HCT116 (cell line): Measurements from ENCODE around the gene BDKRB1. TPM values are rescaled to one million over a fixed set of nuclear protein-coding genes. Genes with fewer than 3 reads are reported as not detected.

Source experiments
- ATAC-seq: fragments of 200-7000 bp; cut with Tn5 transposase; 2 replicates; pipeline ENCODE4 v1.9.1; 2020; ENCODE audit warnings: mild to moderate bottlenecking, moderate library complexity
- BruUV-seq: library from RNA; stranded (reverse); fragments of 400-500 nt; replicated peaks from 2 replicates; lab custom pipeline; 2021; lab: Mats Ljungman, UMichigan
- CTCF ChIA-PET: fragments of 300-600 bp; sonication (Branson Sonifier 250); formaldehyde crosslinking; loops from one replicate; lab custom pipeline; 2021; ENCODE audit warnings: antibody characterized with exemption; lab: Charles Lee
- POLR2A ChIA-PET: fragments of 300-600, 350-600 bp; sonication (Branson Sonifier 250); formaldehyde crosslinking; loops from one replicate; lab custom pipeline; 2021; ENCODE audit warnings: antibody characterized with exemption; lab: Charles Lee
- RAD21 ChIA-PET, 2 experiments: fragments of 300-600 bp; sonication (Branson Sonifier 250); formaldehyde crosslinking; loops; one replicate each; lab custom pipeline; 2023; ENCODE audit warnings: low total read pairs in 2 of 2; ENCODE audit not compliant: uncharacterized antibody in 2 of 2, unreplicated experiment in 2 of 2, low non-redundant PET in 1 of 2; lab: Charles Lee
- DNase-seq: peaks from one replicate; pipeline ENCODE4 v3.0.0-alpha.2; 2010; ENCODE audit warnings: low read depth, low spot score
- H2AFZ ChIP-seq: fragments of 200-600 bp; shearing (Covaris generic), sonication (generic); 2 replicates; pipeline ENCODE4 v1.6.1; 2017; ENCODE audit warnings: low read depth, mixed run types, mixed read lengths, antibody characterized with exemption, low read length; ENCODE audit not compliant: poor library complexity, severe bottlenecking
- H3K27ac ChIP-seq: 2 replicates; pipeline ENCODE4 v1.5.1; 2012; ENCODE audit warnings: low read depth, low read length
- H3K27me3 ChIP-seq: fragments of 200-600 bp; sonication (generic); 2 replicates; pipeline ENCODE4 v1.6.1; 2016; ENCODE audit warnings: mixed run types, low read length, mixed read lengths; ENCODE audit not compliant: insufficient read depth
- H3K36me3 ChIP-seq, 2 experiments: fragments of 200-500 bp in 1 of 2; fragments of 200-600 bp in 1 of 2; sonication (Bioruptor generic) in 1 of 2; sonication (generic) in 1 of 2; 2 replicates each; pipeline versions ENCODE4 v1.5.1 to v1.6.1; 2014 to 2016; ENCODE audit warnings: low read length in 2 of 2, inconsistent platforms in 1 of 2, mixed read lengths in 1 of 2, mixed run types in 1 of 2; ENCODE audit not compliant: insufficient read depth in 2 of 2, control insufficient read depth in 1 of 2
- H3K4me1 ChIP-seq, 2 experiments: fragments of 200-600 bp in 1 of 2; sonication (generic) in 1 of 2; 2 replicates each; pipeline versions ENCODE4 v1.5.1 to v1.6.1; 2012 to 2017; ENCODE audit warnings: low read length in 2 of 2, inconsistent platforms in 1 of 2, mild to moderate bottlenecking in 1 of 2, mixed read lengths in 1 of 2, mixed run types in 1 of 2, moderate library complexity in 1 of 2; ENCODE audit not compliant: insufficient read depth in 2 of 2, control insufficient read depth in 1 of 2
- H3K4me2 ChIP-seq: fragments of 200-600 bp; sonication (generic); 2 replicates; pipeline ENCODE4 v1.6.1; 2017; ENCODE audit warnings: mixed run types, low read length, mixed read lengths
- H3K4me3 ChIP-seq, 2 experiments: fragments of 200-600 bp in 1 of 2; sonication (generic) in 1 of 2; replicated peaks in 1 of 2; 2 replicates each; pipeline ENCODE4 v1.5.1; 2011 to 2016; ENCODE audit warnings: low read length in 2 of 2, control low read depth in 1 of 2, low read depth in 1 of 2, mild to moderate bottlenecking in 1 of 2, mixed read lengths in 1 of 2, mixed run types in 1 of 2
- H3K79me2 ChIP-seq: fragments of 200-600 bp; sonication (generic); 2 replicates; pipeline ENCODE4 v1.6.1; 2017; ENCODE audit warnings: mild to moderate bottlenecking, mixed run types, low read length, moderate library complexity, mixed read lengths; ENCODE audit not compliant: insufficient read depth
- H3K9ac ChIP-seq: fragments of 200-600 bp; sonication (generic); 2 replicates; pipeline ENCODE4 v1.6.1; 2016; ENCODE audit warnings: low read length, mixed read lengths
- H3K9me2 ChIP-seq: fragments of 200-600 bp; sonication (generic), shearing (Covaris generic); 2 replicates; pipeline ENCODE4 v1.6.1; 2017; ENCODE audit warnings: mixed run types, mild to moderate bottlenecking, moderate library complexity; ENCODE audit not compliant: insufficient read depth
- H3K9me3 ChIP-seq, 2 experiments: fragments of 200-500 bp in 1 of 2; fragments of 200-600 bp in 1 of 2; sonication (Bioruptor generic) in 1 of 2; sonication (generic) in 1 of 2; 2 replicates each; pipeline ENCODE4 v1.6.1; 2014 to 2017; ENCODE audit warnings: low read length in 2 of 2, mixed read lengths in 2 of 2, inconsistent platforms in 1 of 2, low read depth in 1 of 2, mild to moderate bottlenecking in 1 of 2, mixed run types in 1 of 2, moderate library complexity in 1 of 2; ENCODE audit not compliant: control insufficient read depth in 1 of 2, insufficient read depth in 1 of 2
- H4K20me1 ChIP-seq: fragments of 200-600 bp; sonication (generic), shearing (Covaris generic); 2 replicates; pipeline ENCODE4 v1.6.1; 2017; ENCODE audit warnings: mixed run types, mild to moderate bottlenecking, moderate library complexity; ENCODE audit not compliant: insufficient read depth
- ATF3 ChIP-seq: IDR thresholded peaks from 2 replicates; pipeline ENCODE4 v1.6.1; 2012
- CBX3 ChIP-seq: IDR thresholded peaks from 2 replicates; pipeline ENCODE4 v1.6.1; 2012; ENCODE audit warnings: low read depth
- CEBPB ChIP-seq: IDR thresholded peaks from 2 replicates; pipeline ENCODE4 v1.6.1; 2012; ENCODE audit warnings: low read depth
- CTCF ChIP-seq, 3 experiments: fragments of 200-600 bp in 1 of 3; sonication (generic) in 1 of 3; IDR thresholded peaks in 2 of 3; conservative IDR thresholded peaks in 1 of 3; 2 replicates each; pipeline ENCODE4 v1.5.1; 2012 to 2017; ENCODE audit warnings: low read depth in 2 of 3, low read length in 2 of 3, antibody characterized with exemption in 1 of 3, borderline replicate concordance in 1 of 3, control low read depth in 1 of 3, mild to moderate bottlenecking in 1 of 3, mixed read lengths in 1 of 3, mixed run types in 1 of 3, moderate library complexity in 1 of 3; ENCODE audit not compliant: insufficient read depth in 1 of 3
- ELF1 ChIP-seq: IDR thresholded peaks from 2 replicates; pipeline ENCODE4 v1.6.1; 2012; ENCODE audit warnings: low read depth, borderline replicate concordance
- EZH2 ChIP-seq: fragments of 200-600 bp; sonication (generic); IDR thresholded peaks from 2 replicates; pipeline ENCODE4 v1.6.1; 2017; ENCODE audit warnings: antibody characterized with exemption, mixed run types
- EZH2phosphoT487 ChIP-seq: fragments of 200-600 bp; IDR thresholded peaks from 2 replicates; pipeline ENCODE4 v1.6.1; 2018; ENCODE audit warnings: antibody characterized with exemption, borderline replicate concordance
- JUND ChIP-seq: IDR thresholded peaks from 2 replicates; pipeline ENCODE4 v1.6.1; 2012
- MAX ChIP-seq: IDR thresholded peaks from 2 replicates; pipeline ENCODE4 v1.6.1; 2012
- POLR2A ChIP-seq: IDR thresholded peaks from 2 replicates; pipeline ENCODE4 v1.7.0; 2011; ENCODE audit warnings: borderline replicate concordance; ENCODE audit not compliant: insufficient read depth, insufficient read length; ENCODE audit errors: extremely low read depth
- POLR2AphosphoS5 ChIP-seq: IDR thresholded peaks from 2 replicates; pipeline ENCODE4 v1.6.1; 2011; ENCODE audit warnings: mild to moderate bottlenecking, low read depth, low read length, moderate library complexity
- RAD21 ChIP-seq: IDR thresholded peaks from 2 replicates; pipeline ENCODE4 v1.6.1; 2012; ENCODE audit warnings: low read depth, mild to moderate bottlenecking
- SRF ChIP-seq: IDR thresholded peaks from 2 replicates; pipeline ENCODE4 v1.6.1; 2012; ENCODE audit warnings: low read depth
- TCF7L2 ChIP-seq: IDR thresholded peaks from 2 replicates; pipeline ENCODE4 v1.7.0; 2011; ENCODE audit warnings: borderline replicate concordance, inconsistent platforms; ENCODE audit not compliant: insufficient read depth, insufficient read length; ENCODE audit errors: extremely low read depth
- YY1 ChIP-seq: IDR thresholded peaks from 2 replicates; pipeline ENCODE4 v1.6.1; 2011; ENCODE audit warnings: low read length, low read depth, moderate library complexity, mild to moderate bottlenecking; ENCODE audit not compliant: insufficient replicate concordance; ENCODE audit errors: extremely low read depth
- ZBTB33 ChIP-seq: IDR thresholded peaks from 2 replicates; pipeline ENCODE4 v1.6.1; 2011; ENCODE audit warnings: mild to moderate bottlenecking, low read length, moderate library complexity; ENCODE audit not compliant: insufficient replicate concordance; ENCODE audit errors: extremely low read depth
- ZNF274 ChIP-seq: fragments of 200-500 bp; sonication (Bioruptor generic); IDR thresholded peaks from 2 replicates; pipeline ENCODE4 v1.6.1; 2014; ENCODE audit warnings: mild to moderate bottlenecking, low read depth, low read length, inconsistent platforms
- intact Hi-C: fragments of 100-400 bp; cut with micrococcal nuclease; formaldehyde crosslinking; loops from 2 replicates; pipeline ENCODE4 v1.10.0; 2022
- total RNA-seq: library from RNA; stranded (reverse); gene quantifications from one replicate; pipeline ENCODE4 v1.2.1, GENCODE V29; 2021; ENCODE audit not compliant: unreplicated experiment

The BDKRB1 gene
- total RNA-seq, 1 experiment from 2014 or later = not detected

- Histone ChIP-seq H3K27me3 (no peaks in the 10 kb centered on the region), H3K79me2 (no peaks in the 10 kb centered on the region), H3K4me1 (no peaks in the 10 kb centered on the region), H3K9me3 (peaks cover 8 to 17% of the 10 kb centered on the region in 2 experiments; a peak in 2 of 4 replicates), H3K4me3 (no peak overlapping the region), H4K20me1 (no peaks in the 10 kb centered on the region), H3K36me3 (no peaks in the 10 kb centered on the region), H2AFZ (no peak overlapping the region), H3K4me2 (no peak overlapping the region), H3K9ac (no peak overlapping the region), H3K9me2 (no peaks in the 10 kb centered on the region), H3K27ac (no peak overlapping the region)
- no peak for ATAC-seq
- no peak for TF ChIP-seq POLR2A
- TF ChIP-seq EZH2 = no peak
- TF ChIP-seq CEBPB = no peak
- TF ChIP-seq CBX3 = no peak
- no peak for TF ChIP-seq TCF7L2
- TF ChIP-seq CTCF (IDR thresholded peaks at IDR 0.05 in 2 of 3, conservative IDR thresholded peaks at IDR 0.05 in 1 of 3; ENCODE audit: borderline replicate concordance in 1 of 3, insufficient read depth in 1 of 3, low read depth in 2 of 3, low read length in 2 of 3) = no peak
- TF ChIP-seq ATF3 = no peak
- TF ChIP-seq ZNF274 = no peak
- TF ChIP-seq SRF = no peak
- no peak for TF ChIP-seq ELF1
- no peak for TF ChIP-seq ZBTB33
- no peak for TF ChIP-seq YY1
- no peak for TF ChIP-seq EZH2phosphoT487
- no peak for TF ChIP-seq MAX
- TF ChIP-seq RAD21 = no peak
- no peak for TF ChIP-seq JUND
- no peak for TF ChIP-seq POLR2AphosphoS5
- DNase-seq = no peak
- intact Hi-C loops = loop anchor here (5.0 kb wide), 1 partner anchor 716 kb away; no protein-coding TSS in a partner anchor
- ChIA-PET CTCF (no interaction called here), POLR2A (no interaction called here), RAD21 (no interaction called here)
- no TSS peak for BruUV-seq
Observed at GRCh38 chr14:96277890-96278289, 21.9 kb downstream of the BDKRB1 start.
